Measurements from ENCODE around the gene TMEM236.

TMEM236 gene

GRCh38 chr10:17756557-17757217, 4.7 kb downstream of the TMEM236 start:
- DNase-seq (ENCODE audit: low read depth): peak; percentile 18
- H3K4me3 ChIP-seq (ENCODE audit: low read depth, low read length): no peak overlapping the region; the same call in 1 of the 2 replicates
- TF ChIP-seq CTCF (IDR thresholded peaks at IDR 0.05; ENCODE audit: low read depth, low read length, missing control alignments): no peak

DNA sequence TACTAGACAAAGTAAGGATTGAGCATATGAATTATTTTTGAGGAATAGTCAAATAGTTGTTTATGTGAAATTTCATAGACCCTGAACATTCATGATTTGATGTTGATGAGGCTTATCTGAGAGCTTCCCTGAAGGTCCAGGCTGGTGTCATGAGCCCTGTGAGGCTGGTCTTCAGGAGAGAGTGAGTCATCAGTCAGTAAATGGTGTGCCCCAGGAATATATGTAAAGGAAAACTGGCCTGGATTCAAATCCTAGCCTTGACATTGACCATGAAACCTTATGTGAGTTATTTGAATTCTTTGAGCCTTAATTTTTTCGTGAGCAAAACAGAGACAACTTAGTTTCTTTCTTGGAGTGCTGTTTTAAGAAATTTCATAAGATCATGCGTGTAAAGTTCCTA, 6.2 kb downstream of the TMEM236 start:
- no peak overlapping the region for H3K4me3 ChIP-seq (ENCODE audit: low read depth, low read length)
- no peak for DNase-seq (ENCODE audit: low read depth)
- TF ChIP-seq CTCF (IDR thresholded peaks at IDR 0.05; ENCODE audit: low read depth, low read length, missing control alignments): no peak

- DNase-seq (ENCODE audit: low read depth): no peak
- no peak overlapping the region for H3K4me3 ChIP-seq (ENCODE audit: low read depth, low read length)
- no peak for TF ChIP-seq CTCF (IDR thresholded peaks at IDR 0.05; ENCODE audit: low read depth, low read length, missing control alignments)
Measured at GRCh38 chr10:17758896-17759295, 6.9 kb downstream of the TMEM236 start.

GRCh38 chr10:17764142-17764541, 12.1 kb downstream of the TMEM236 start:
- H3K4me3 ChIP-seq (ENCODE audit: low read depth, low read length): no peak overlapping the region
- DNase-seq (ENCODE audit: low read depth): no peak
- TF ChIP-seq CTCF (IDR thresholded peaks at IDR 0.05; ENCODE audit: low read depth, low read length, missing control alignments): no peak

DNA sequence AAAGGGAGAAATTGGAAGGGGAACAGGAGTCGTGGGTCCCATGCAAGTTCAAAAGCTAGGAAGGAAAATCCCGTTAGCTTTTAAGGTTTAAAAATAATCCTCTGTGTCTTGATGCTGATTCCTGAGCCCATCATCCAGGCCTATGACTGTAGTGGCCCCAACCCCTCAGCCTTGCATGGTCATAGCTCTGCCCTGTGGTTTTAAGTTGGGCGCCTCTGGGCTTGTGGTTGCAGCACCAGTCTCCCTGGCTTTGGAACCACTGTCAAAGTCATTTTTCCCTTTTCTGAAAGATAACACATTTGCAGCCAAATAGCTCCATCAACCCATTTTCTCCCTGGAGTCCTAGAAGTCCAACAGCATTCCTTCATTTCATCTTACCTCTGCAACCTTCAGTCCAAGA, 13.6 kb downstream of the TMEM236 start:
- DNase-seq (ENCODE audit: low read depth): no peak
- no peak overlapping the region for H3K4me3 ChIP-seq (ENCODE audit: low read depth, low read length)
- no peak for TF ChIP-seq CTCF (IDR thresholded peaks at IDR 0.05; ENCODE audit: low read depth, low read length, missing control alignments)

DNA sequence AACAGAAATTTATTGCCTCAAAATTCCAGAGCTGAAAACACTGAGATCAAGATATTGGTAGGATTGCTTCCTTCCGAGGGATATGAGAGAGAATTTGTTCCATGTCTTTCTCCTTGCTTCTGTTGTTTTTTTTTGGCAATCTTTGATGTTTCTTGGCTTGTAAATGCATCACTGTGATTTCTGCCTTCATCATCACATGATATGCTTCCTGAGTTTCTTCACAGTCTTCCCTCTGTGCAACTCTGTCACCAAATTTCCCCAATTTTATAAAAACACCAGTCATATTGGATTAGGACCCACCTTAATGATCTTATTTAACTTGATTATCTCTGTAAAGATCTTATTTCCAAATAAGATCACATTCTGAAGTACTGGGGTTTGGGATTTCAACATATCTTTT, 14.7 kb downstream of the TMEM236 start:
- TF ChIP-seq CTCF (IDR thresholded peaks at IDR 0.05; ENCODE audit: low read depth, low read length, missing control alignments): no peak
- no peak for DNase-seq (ENCODE audit: low read depth)
- no peak overlapping the region for H3K4me3 ChIP-seq (ENCODE audit: low read depth, low read length)

DNA sequence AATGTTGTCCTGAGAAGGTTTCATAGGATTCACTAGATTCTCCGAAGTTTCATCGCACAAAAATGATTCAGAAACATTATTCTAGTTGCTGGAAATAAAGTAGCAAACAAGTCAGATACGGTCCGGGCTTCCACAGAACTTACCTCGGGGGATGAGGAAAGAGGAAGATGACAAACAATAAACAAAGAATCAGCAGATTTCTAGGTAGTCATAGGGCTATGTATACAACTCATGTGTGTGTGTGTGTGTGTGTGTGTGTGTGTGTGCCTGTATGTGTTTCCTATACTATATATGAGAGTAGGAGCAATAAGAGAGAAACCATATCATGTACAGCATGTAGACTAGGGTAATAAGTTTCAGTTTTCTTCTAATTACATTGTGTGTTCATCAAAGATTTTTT, 16.5 kb downstream of the TMEM236 start:
- no peak overlapping the region for H3K4me3 ChIP-seq (ENCODE audit: low read depth, low read length)
- TF ChIP-seq CTCF (IDR thresholded peaks at IDR 0.05; ENCODE audit: low read depth, low read length, missing control alignments): no peak
- DNase-seq (ENCODE audit: low read depth): no peak
